T-cell (primary cell): ENCODE results near the gene ZXDC. TPM values are rescaled to one million over a fixed set of nuclear protein-coding genes. Genes with fewer than 3 reads are reported as not detected.

Source experiments
- ATAC-seq, 4 experiments: fragments of 200-7000 bp in 3 of 4; fragments of 150-1000 bp in 1 of 4; cut with Tn5 transposase; replicated peaks in 1 of 4; 1 replicate in 3 of 4; 2 replicates in 1 of 4; pipeline ENCODE4 v1.10.0; 2021; ENCODE audit warnings: moderate library complexity in 3 of 4, mild to moderate bottlenecking in 2 of 4, moderate number of reproducible peaks in 1 of 4
- CTCF ChIA-PET, 2 donors: fragments of 300-600 bp; sonication (Branson Sonifier 250); formaldehyde crosslinking; loops; one replicate each; lab custom pipeline; 2022; ENCODE audit warnings: antibody characterized with exemption in 2 of 2; lab: Charles Lee
- POLR2A ChIA-PET, 2 donors: fragments of 300-600 bp; sonication (Branson Sonifier 250); formaldehyde crosslinking; loops; one replicate each; lab custom pipeline; 2022; ENCODE audit warnings: antibody characterized with exemption in 2 of 2; lab: Charles Lee
- DNase-seq, 35 experiments: peaks; one replicate each; pipeline versions ENCODE4 v3.0.0 to v3.0.0-alpha.2; 2013 to 2023
- H3K27ac ChIP-seq: one replicate; pipeline ENCODE4 v1.5.1; 2013; ENCODE audit warnings: low read length
- H3K27me3 ChIP-seq, 2 experiments: replicated peaks in 1 of 2; 1 replicate in 1 of 2; 2 replicates in 1 of 2; pipeline versions ENCODE4 v1.6.1 to v1.7.0; 2013; ENCODE audit warnings: low read length in 1 of 2, mixed read lengths in 1 of 2; ENCODE audit not compliant: control insufficient read depth in 2 of 2, insufficient read depth in 2 of 2; ENCODE audit errors: extremely low read depth in 1 of 2
- H3K36me3 ChIP-seq, 2 donors: 1 replicate in 1 of 2; 2 replicates in 1 of 2; pipeline versions ENCODE4 v1.6.1 to v1.7.0; 2013; ENCODE audit warnings: low read length in 1 of 2; ENCODE audit not compliant: control insufficient read depth in 2 of 2, insufficient read depth in 1 of 2; ENCODE audit errors: extremely low read depth in 1 of 2
- H3K4me1 ChIP-seq, 2 experiments: 1 replicate in 1 of 2; 2 replicates in 1 of 2; pipeline versions ENCODE4 v1.6.1 to v1.7.0; 2013; ENCODE audit warnings: low read length in 2 of 2, mixed read lengths in 1 of 2; ENCODE audit not compliant: insufficient read depth in 2 of 2, control insufficient read depth in 1 of 2; ENCODE audit errors: extremely low read depth in 1 of 2
- H3K4me3 ChIP-seq, 2 donors: 1 replicate in 1 of 2; 2 replicates in 1 of 2; pipeline versions ENCODE4 v1.5.1 to v1.7.0; 2013; ENCODE audit warnings: mild to moderate bottlenecking in 2 of 2, low read length in 1 of 2, moderate library complexity in 1 of 2; ENCODE audit not compliant: control insufficient read depth in 1 of 2; ENCODE audit errors: extremely low read depth in 1 of 2
- H3K9me3 ChIP-seq: 2 replicates; pipeline ENCODE4 v1.7.0; 2013
- H3K27ac Mint-ChIP-seq, 2 donors: one replicate each; pipeline ENCODE4 v1.8.0; 2020 to 2021; ENCODE audit warnings: mild to moderate bottlenecking in 2 of 2, mixed read lengths in 2 of 2
- H3K27me3 Mint-ChIP-seq, 2 donors: one replicate each; pipeline ENCODE4 v1.8.0; 2021 to 2022; ENCODE audit warnings: mixed read lengths in 2 of 2
- H3K36me3 Mint-ChIP-seq: one replicate; pipeline ENCODE4 v1.8.0; 2021; ENCODE audit warnings: mixed read lengths
- H3K4me1 Mint-ChIP-seq, 3 donors: one replicate each; pipeline ENCODE4 v1.8.0; 2020 to 2022; ENCODE audit warnings: mixed read lengths in 3 of 3, mild to moderate bottlenecking in 1 of 3
- H3K4me3 Mint-ChIP-seq, 3 donors: one replicate each; pipeline ENCODE4 v1.8.0; 2020 to 2022; ENCODE audit warnings: mild to moderate bottlenecking in 3 of 3, mixed read lengths in 3 of 3, moderate library complexity in 3 of 3
- H3K9me3 Mint-ChIP-seq, 3 donors: one replicate each; pipeline ENCODE4 v1.8.0; 2020 to 2022; ENCODE audit warnings: mixed read lengths in 3 of 3
- WGBS: methylation state at CpG from one replicate; pipeline ENCODE4 v1.1.5; 2013; ENCODE audit warnings: missing lambda C conversion rate; ENCODE audit not compliant: insufficient coverage; 5-methylcytosine and 5-hydroxymethylcytosine counted together
- total RNA-seq, 35 experiments: library from RNA in 6 of 35; stranded (reverse) in 6 of 35; fragments of 120-200 nt in 1 of 35; gene quantifications; one replicate each; pipeline versions ENCODE4 v1.2.1 to v1.2.4 and lab custom pipeline; 2013 to 2026

Gene ZXDC
- total RNA-seq, 5 donors from 2014 or later (not counting 1 experiment from before 2014, with no cell fraction given), result 57.6 to 68.7 (median 61.8) TPM

GRCh38 chr3:126478581-126479310 is 3.1 kb upstream of the ZXDC start:
- POLR2A ChIA-PET, result interaction anchor here in 1 of 2 donors (0.5 kb wide), 1 partner anchor 25 kb away, joined by 3 read pairs; no protein-coding TSS in a partner anchor
- no peak overlapping the region for H3K27ac ChIP-seq

GRCh38 chr3:126477061-126477380 is 1.3 kb upstream of the ZXDC start:
- CTCF ChIA-PET, result interaction anchor here in 1 of 2 donors (1.1 kb wide), 1 partner anchor 45 kb away, joined by 3 read pairs; no protein-coding TSS in a partner anchor
- DNase-seq, result no peak
- no peaks in the 10 kb centered on the region for H3K27me3 Mint-ChIP-seq
- H3K27ac Mint-ChIP-seq, result peak overlapping the region; percentile 66 to 77
- no peak for ATAC-seq
- WGBS, result 95% methylated on average over 4 of the region's 4 CpGs
- Histone ChIP-seq H3K4me3 (no peak overlapping the region), H3K9me3 (no peaks in the 10 kb centered on the region), H3K4me1 (peaks cover 18 to 38% of the 10 kb centered on the region in 2 experiments), H3K27ac (no peak overlapping the region), H3K36me3 (peaks cover 0 to 5% of the 10 kb centered on the region in 2 donors), H3K27me3 (no peaks in the 10 kb centered on the region)
- H3K4me3 Mint-ChIP-seq, result peak overlapping the region; percentile 71 to 79 (median 73)
- POLR2A ChIA-PET, result no interaction called here
- no peaks in the 10 kb centered on the region for H3K9me3 Mint-ChIP-seq
- peaks cover 34 to 40% (median 35%) of the 10 kb centered on the region in 3 donors for H3K4me1 Mint-ChIP-seq
- peaks cover 12% of the 10 kb centered on the region for H3K36me3 Mint-ChIP-seq

More at GRCh38 chr3:126478581-126479310, 3.1 kb upstream of the ZXDC start:
- Mint-ChIP-seq H3K27me3 (no peaks in the 10 kb centered on the region), H3K4me1 (peaks cover 17 to 22% (median 18%) of the 10 kb centered on the region in 3 donors), H3K9me3 (no peaks in the 10 kb centered on the region), H3K36me3 (peaks cover under 1% of the 10 kb centered on the region), H3K27ac (no peak overlapping the region), H3K4me3 (no peak overlapping the region)
- no peak overlapping the region for H3K4me3 ChIP-seq
- H3K9me3 ChIP-seq, result no peaks in the 10 kb centered on the region
- CTCF ChIA-PET, result no interaction called here
- H3K4me1 ChIP-seq, result peaks cover 3 to 21% of the 10 kb centered on the region in 2 experiments
- H3K27me3 ChIP-seq, result no peaks in the 10 kb centered on the region
- no peaks in the 10 kb centered on the region for H3K36me3 ChIP-seq
- DNase-seq (no peak), ATAC-seq (no peak)
- 98% methylated on average over 11 of the region's 14 CpGs for whole genome bisulfite sequencing

- peak in 7 of 35 experiments; percentile 7 to 54 (median 19) for DNase-seq
- peaks cover 20 to 41% of the 10 kb centered on the region in 2 experiments for H3K4me1 ChIP-seq
- peak overlapping the region; percentile 69 to 78 for H3K4me3 ChIP-seq
- H3K27ac ChIP-seq, result peak overlapping the region; percentile 81
- peak overlapping the region; percentile 71 to 83 (median 78) for H3K4me3 Mint-ChIP-seq
- H3K27ac Mint-ChIP-seq, result peak overlapping the region; percentile 56 to 85
- no peaks in the 10 kb centered on the region for H3K27me3 ChIP-seq
- no peaks in the 10 kb centered on the region for H3K27me3 Mint-ChIP-seq
- POLR2A ChIA-PET, result no interaction called here
- peaks cover 0 to 10% of the 10 kb centered on the region in 2 donors for H3K36me3 ChIP-seq
- 22% methylated on average over 55 of the region's 66 CpGs for WGBS
- CTCF ChIA-PET, result interaction anchor here in 1 of 2 donors (1.1 kb wide), 1 partner anchor 46 kb away, joined by 3 read pairs; no protein-coding TSS in a partner anchor
- peaks cover 38 to 41% (median 40%) of the 10 kb centered on the region in 3 donors for H3K4me1 Mint-ChIP-seq
- H3K9me3 Mint-ChIP-seq, result no peaks in the 10 kb centered on the region
- peak; percentile 5 to 46 (median 40) for ATAC-seq
- peaks cover 13% of the 10 kb centered on the region for H3K36me3 Mint-ChIP-seq
- H3K9me3 ChIP-seq, result no peaks in the 10 kb centered on the region
Measured at GRCh38 chr3:126476166-126477060, 722 bp upstream of the ZXDC start.

- ATAC-seq (no peak), DNase-seq (peak in 21 of 35 experiments; percentile 2 to 45 (median 20))
- H3K9me3 ChIP-seq, result no peaks in the 10 kb centered on the region
- no peaks in the 10 kb centered on the region for H3K27me3 ChIP-seq
- Mint-ChIP-seq H3K4me3 (peak overlapping the region; percentile 71 to 91 (median 87)), H3K36me3 (peaks cover 27% of the 10 kb centered on the region), H3K27me3 (no peaks in the 10 kb centered on the region), H3K27ac (peak overlapping the region; percentile 61 to 74), H3K9me3 (no peaks in the 10 kb centered on the region), H3K4me1 (peaks cover 42 to 53% (median 49%) of the 10 kb centered on the region in 3 donors)
- H3K36me3 ChIP-seq, result peaks cover 5 to 26% of the 10 kb centered on the region in 2 donors
- H3K4me3 ChIP-seq, result peak overlapping the region; percentile 73 to 89
- CTCF ChIA-PET, result interaction anchor here in 1 of 2 donors (0.6 kb wide), 1 partner anchor 551 kb away, joined by 3 read pairs; no protein-coding TSS in a partner anchor
- peak overlapping the region; percentile 11 for H3K27ac ChIP-seq
- WGBS, result 8% methylated on average over 72 of the region's 72 CpGs
- H3K4me1 ChIP-seq, result peaks cover 20 to 41% of the 10 kb centered on the region in 2 experiments
- POLR2A ChIA-PET, result interaction anchor here (0.6 kb wide), 3 partner anchors 49 to 558 kb away, joined by 3 to 4 read pairs (median 4); no protein-coding TSS in a partner anchor
Measured at GRCh38 chr3:126474498-126475412, 936 bp downstream of the ZXDC start.

GRCh38 chr3:126473292-126474168 is 2.2 kb downstream of the ZXDC start:
- H3K27me3 Mint-ChIP-seq, result no peaks in the 10 kb centered on the region
- peak overlapping the region; percentile 71 to 91 (median 87) for H3K4me3 Mint-ChIP-seq
- ATAC-seq, result no peak
- WGBS, result no CpG with 5 or more reads among the region's 14 CpGs
- ChIA-PET POLR2A (interaction anchor here in 1 of 2 donors (0.6 kb wide), 1 partner anchor 557 kb away, joined by 4 read pairs; no protein-coding TSS in a partner anchor), CTCF (interaction anchor here in 1 of 2 donors (0.6 kb wide), 1 partner anchor 550 kb away, joined by 3 read pairs; no protein-coding TSS in a partner anchor)
- peaks cover 54 to 64% (median 60%) of the 10 kb centered on the region in 3 donors for H3K4me1 Mint-ChIP-seq
- H3K9me3 Mint-ChIP-seq, result no peaks in the 10 kb centered on the region
- DNase-seq, result no peak
- no peaks in the 10 kb centered on the region for H3K27me3 ChIP-seq
- no peak overlapping the region for H3K27ac ChIP-seq
- H3K9me3 ChIP-seq, result no peaks in the 10 kb centered on the region
- H3K4me1 ChIP-seq, result peaks cover 20 to 47% of the 10 kb centered on the region in 2 experiments
- H3K36me3 ChIP-seq, result peaks cover 6 to 38% of the 10 kb centered on the region in 2 donors
- H3K27ac Mint-ChIP-seq, result peak overlapping the region; percentile 26 to 55
- H3K4me3 ChIP-seq, result peak overlapping the region in 1 of 2 donors; percentile 32
- peaks cover 40% of the 10 kb centered on the region for H3K36me3 Mint-ChIP-seq
